HCT116 (cell line): ENCODE data around the gene SLAIN2. TPM values are rescaled to one million over a fixed set of nuclear protein-coding genes. Genes with fewer than 3 reads are reported as not detected.

Source experiments
- ATAC-seq: fragments of 200-7000 bp; cut with Tn5 transposase; 2 replicates; pipeline ENCODE4 v1.9.1; 2020; ENCODE audit warnings: mild to moderate bottlenecking, moderate library complexity
- BruUV-seq: library from RNA; stranded (reverse); fragments of 400-500 nt; replicated peaks from 2 replicates; lab custom pipeline; 2021; lab: Mats Ljungman, UMichigan
- CTCF ChIA-PET: fragments of 300-600 bp; sonication (Branson Sonifier 250); formaldehyde crosslinking; loops from one replicate; lab custom pipeline; 2021; ENCODE audit warnings: antibody characterized with exemption; lab: Charles Lee
- POLR2A ChIA-PET: fragments of 300-600, 350-600 bp; sonication (Branson Sonifier 250); formaldehyde crosslinking; loops from one replicate; lab custom pipeline; 2021; ENCODE audit warnings: antibody characterized with exemption; lab: Charles Lee
- RAD21 ChIA-PET, 2 experiments: fragments of 300-600 bp; sonication (Branson Sonifier 250); formaldehyde crosslinking; loops; one replicate each; lab custom pipeline; 2023; ENCODE audit warnings: low total read pairs in 2 of 2; ENCODE audit not compliant: uncharacterized antibody in 2 of 2, unreplicated experiment in 2 of 2, low non-redundant PET in 1 of 2; lab: Charles Lee
- DNase-seq: peaks from one replicate; pipeline ENCODE4 v3.0.0-alpha.2; 2010; ENCODE audit warnings: low read depth, low spot score
- H2AFZ ChIP-seq: fragments of 200-600 bp; shearing (Covaris generic), sonication (generic); 2 replicates; pipeline ENCODE4 v1.6.1; 2017; ENCODE audit warnings: low read depth, mixed run types, mixed read lengths, antibody characterized with exemption, low read length; ENCODE audit not compliant: poor library complexity, severe bottlenecking
- H3K27ac ChIP-seq: 2 replicates; pipeline ENCODE4 v1.5.1; 2012; ENCODE audit warnings: low read depth, low read length
- H3K27me3 ChIP-seq: fragments of 200-600 bp; sonication (generic); 2 replicates; pipeline ENCODE4 v1.6.1; 2016; ENCODE audit warnings: mixed run types, low read length, mixed read lengths; ENCODE audit not compliant: insufficient read depth
- H3K36me3 ChIP-seq, 2 experiments: fragments of 200-500 bp in 1 of 2; fragments of 200-600 bp in 1 of 2; sonication (Bioruptor generic) in 1 of 2; sonication (generic) in 1 of 2; 2 replicates each; pipeline versions ENCODE4 v1.5.1 to v1.6.1; 2014 to 2016; ENCODE audit warnings: low read length in 2 of 2, inconsistent platforms in 1 of 2, mixed read lengths in 1 of 2, mixed run types in 1 of 2; ENCODE audit not compliant: insufficient read depth in 2 of 2, control insufficient read depth in 1 of 2
- H3K4me1 ChIP-seq, 2 experiments: fragments of 200-600 bp in 1 of 2; sonication (generic) in 1 of 2; 2 replicates each; pipeline versions ENCODE4 v1.5.1 to v1.6.1; 2012 to 2017; ENCODE audit warnings: low read length in 2 of 2, inconsistent platforms in 1 of 2, mild to moderate bottlenecking in 1 of 2, mixed read lengths in 1 of 2, mixed run types in 1 of 2, moderate library complexity in 1 of 2; ENCODE audit not compliant: insufficient read depth in 2 of 2, control insufficient read depth in 1 of 2
- H3K4me2 ChIP-seq: fragments of 200-600 bp; sonication (generic); 2 replicates; pipeline ENCODE4 v1.6.1; 2017; ENCODE audit warnings: mixed run types, low read length, mixed read lengths
- H3K4me3 ChIP-seq, 2 experiments: fragments of 200-600 bp in 1 of 2; sonication (generic) in 1 of 2; replicated peaks in 1 of 2; 2 replicates each; pipeline ENCODE4 v1.5.1; 2011 to 2016; ENCODE audit warnings: low read length in 2 of 2, control low read depth in 1 of 2, low read depth in 1 of 2, mild to moderate bottlenecking in 1 of 2, mixed read lengths in 1 of 2, mixed run types in 1 of 2
- H3K79me2 ChIP-seq: fragments of 200-600 bp; sonication (generic); 2 replicates; pipeline ENCODE4 v1.6.1; 2017; ENCODE audit warnings: mild to moderate bottlenecking, mixed run types, low read length, moderate library complexity, mixed read lengths; ENCODE audit not compliant: insufficient read depth
- H3K9ac ChIP-seq: fragments of 200-600 bp; sonication (generic); 2 replicates; pipeline ENCODE4 v1.6.1; 2016; ENCODE audit warnings: low read length, mixed read lengths
- H3K9me2 ChIP-seq: fragments of 200-600 bp; sonication (generic), shearing (Covaris generic); 2 replicates; pipeline ENCODE4 v1.6.1; 2017; ENCODE audit warnings: mixed run types, mild to moderate bottlenecking, moderate library complexity; ENCODE audit not compliant: insufficient read depth
- H3K9me3 ChIP-seq, 2 experiments: fragments of 200-500 bp in 1 of 2; fragments of 200-600 bp in 1 of 2; sonication (Bioruptor generic) in 1 of 2; sonication (generic) in 1 of 2; 2 replicates each; pipeline ENCODE4 v1.6.1; 2014 to 2017; ENCODE audit warnings: low read length in 2 of 2, mixed read lengths in 2 of 2, inconsistent platforms in 1 of 2, low read depth in 1 of 2, mild to moderate bottlenecking in 1 of 2, mixed run types in 1 of 2, moderate library complexity in 1 of 2; ENCODE audit not compliant: control insufficient read depth in 1 of 2, insufficient read depth in 1 of 2
- H4K20me1 ChIP-seq: fragments of 200-600 bp; sonication (generic), shearing (Covaris generic); 2 replicates; pipeline ENCODE4 v1.6.1; 2017; ENCODE audit warnings: mixed run types, mild to moderate bottlenecking, moderate library complexity; ENCODE audit not compliant: insufficient read depth
- CEBPB ChIP-seq: IDR thresholded peaks from 2 replicates; pipeline ENCODE4 v1.6.1; 2012; ENCODE audit warnings: low read depth
- CTCF ChIP-seq, 3 experiments: fragments of 200-600 bp in 1 of 3; sonication (generic) in 1 of 3; IDR thresholded peaks in 2 of 3; conservative IDR thresholded peaks in 1 of 3; 2 replicates each; pipeline ENCODE4 v1.5.1; 2012 to 2017; ENCODE audit warnings: low read depth in 2 of 3, low read length in 2 of 3, antibody characterized with exemption in 1 of 3, borderline replicate concordance in 1 of 3, control low read depth in 1 of 3, mild to moderate bottlenecking in 1 of 3, mixed read lengths in 1 of 3, mixed run types in 1 of 3, moderate library complexity in 1 of 3; ENCODE audit not compliant: insufficient read depth in 1 of 3
- ELF1 ChIP-seq: IDR thresholded peaks from 2 replicates; pipeline ENCODE4 v1.6.1; 2012; ENCODE audit warnings: low read depth, borderline replicate concordance
- FOSL1 ChIP-seq: IDR thresholded peaks from 2 replicates; pipeline ENCODE4 v1.6.1; 2012; ENCODE audit warnings: low read depth
- JUND ChIP-seq: IDR thresholded peaks from 2 replicates; pipeline ENCODE4 v1.6.1; 2012
- MAX ChIP-seq: IDR thresholded peaks from 2 replicates; pipeline ENCODE4 v1.6.1; 2012
- POLR2AphosphoS5 ChIP-seq: IDR thresholded peaks from 2 replicates; pipeline ENCODE4 v1.6.1; 2011; ENCODE audit warnings: mild to moderate bottlenecking, low read depth, low read length, moderate library complexity
- TCF7L2 ChIP-seq: IDR thresholded peaks from 2 replicates; pipeline ENCODE4 v1.7.0; 2011; ENCODE audit warnings: borderline replicate concordance, inconsistent platforms; ENCODE audit not compliant: insufficient read depth, insufficient read length; ENCODE audit errors: extremely low read depth
- YY1 ChIP-seq: IDR thresholded peaks from 2 replicates; pipeline ENCODE4 v1.6.1; 2011; ENCODE audit warnings: low read length, low read depth, moderate library complexity, mild to moderate bottlenecking; ENCODE audit not compliant: insufficient replicate concordance; ENCODE audit errors: extremely low read depth
- ZFX ChIP-seq: fragments of 450-650 bp; IDR thresholded peaks from 2 replicates; pipeline ENCODE4 v1.6.1; 2017
- intact Hi-C: fragments of 100-400 bp; cut with micrococcal nuclease; formaldehyde crosslinking; loops from 2 replicates; pipeline ENCODE4 v1.10.0; 2022
- total RNA-seq: library from RNA; stranded (reverse); gene quantifications from one replicate; pipeline ENCODE4 v1.2.1, GENCODE V29; 2021; ENCODE audit not compliant: unreplicated experiment
- TF ChIP-seq, protein P1 (sequence below): IDR thresholded peaks from 2 replicates; pipeline ENCODE4 v1.6.1; 2012; ENCODE audit warnings: low read depth

SLAIN2 gene
- total RNA-seq, 1 experiment from 2014 or later: 50.3 TPM

GRCh38 chr4:48343551-48343950, 2.2 kb downstream of the SLAIN2 start:
- H3K4me3 ChIP-seq: no peak overlapping the region
- peak overlapping the region; percentile 91; the same call in 1 of the 2 replicates for H3K4me2 ChIP-seq
- ChIA-PET CTCF (no interaction called here), RAD21 (no interaction called here), POLR2A (no interaction called here)
- no peaks in the 10 kb centered on the region for H3K9me2 ChIP-seq
- H3K27me3 ChIP-seq: no peaks in the 10 kb centered on the region
- DNase-seq (no peak), ATAC-seq (no peak)
- no TSS peak for BruUV-seq
- H3K9me3 ChIP-seq: no peaks in the 10 kb centered on the region
- no peak overlapping the region for H3K27ac ChIP-seq
- TF ChIP-seq JUND: no peak
- TF ChIP-seq MAX: no peak
- TF ChIP-seq CTCF (IDR thresholded peaks at IDR 0.05 in 2 of 3, conservative IDR thresholded peaks at IDR 0.05 in 1 of 3; ENCODE audit: borderline replicate concordance in 1 of 3, insufficient read depth in 1 of 3, low read depth in 2 of 3, low read length in 2 of 3): no peak
- TF ChIP-seq FOSL1: no peak
- TF ChIP-seq POLR2AphosphoS5: no peak
- TF ChIP-seq ELF1: no peak
- peaks cover 18 to 30% of the 10 kb centered on the region in 2 experiments for H3K4me1 ChIP-seq
- H3K36me3 ChIP-seq: no peaks in the 10 kb centered on the region
- H2AFZ ChIP-seq: no peak overlapping the region
- H4K20me1 ChIP-seq: peaks cover 3% of the 10 kb centered on the region; the same call in 1 of the 2 replicates
- H3K79me2 ChIP-seq: peaks cover 71% of the 10 kb centered on the region
- intact Hi-C loops: no loop called here
- H3K9ac ChIP-seq: no peak overlapping the region

DNA sequence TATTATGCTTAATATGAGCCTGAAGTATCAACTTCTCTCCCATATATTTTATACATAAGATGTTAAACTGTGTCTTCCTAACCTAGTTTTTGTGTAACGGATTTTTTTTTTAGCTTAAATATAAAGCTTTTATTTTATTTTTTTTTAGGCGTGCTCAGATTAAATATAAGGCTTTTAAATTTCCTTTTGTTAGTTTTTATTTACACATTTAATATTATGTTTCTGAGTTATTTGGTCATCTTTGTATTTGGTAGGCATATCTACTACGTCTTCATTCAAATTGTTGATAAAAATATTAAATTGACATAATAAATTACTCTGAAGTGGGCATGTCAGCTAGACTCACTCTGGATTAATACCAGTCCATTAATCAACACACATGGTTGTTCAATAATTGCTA, 4.2 kb downstream of the SLAIN2 start:
- Histone ChIP-seq H3K27ac (no peak overlapping the region), H3K4me3 (no peak overlapping the region), H3K4me2 (no peak overlapping the region), H3K9me3 (no peaks in the 10 kb centered on the region), H2AFZ (no peak overlapping the region), H3K79me2 (peaks cover 91% of the 10 kb centered on the region), H3K4me1 (peaks cover 14 to 24% of the 10 kb centered on the region in 2 experiments), H3K9ac (no peak overlapping the region), H3K36me3 (no peaks in the 10 kb centered on the region), H4K20me1 (peaks cover 3% of the 10 kb centered on the region; the same call in 1 of the 2 replicates), H3K27me3 (no peaks in the 10 kb centered on the region), H3K9me2 (no peaks in the 10 kb centered on the region)
- ATAC-seq: no peak
- no TSS peak for BruUV-seq
- RAD21 ChIA-PET: no interaction called here
- CTCF ChIA-PET: no interaction called here
- intact Hi-C loops: no loop called here
- no peak for DNase-seq
- POLR2A ChIA-PET: no interaction called here
- TF ChIP-seq POLR2AphosphoS5 (no peak), FOSL1 (no peak), TCF7L2 (no peak), CTCF (IDR thresholded peaks at IDR 0.05 in 2 of 3, conservative IDR thresholded peaks at IDR 0.05 in 1 of 3; ENCODE audit: borderline replicate concordance in 1 of 3, insufficient read depth in 1 of 3, low read depth in 2 of 3, low read length in 2 of 3) (no peak), YY1 (no peak), CEBPB (no peak), ZFX (no peak)
- TF ChIP-seq, protein P1, sequence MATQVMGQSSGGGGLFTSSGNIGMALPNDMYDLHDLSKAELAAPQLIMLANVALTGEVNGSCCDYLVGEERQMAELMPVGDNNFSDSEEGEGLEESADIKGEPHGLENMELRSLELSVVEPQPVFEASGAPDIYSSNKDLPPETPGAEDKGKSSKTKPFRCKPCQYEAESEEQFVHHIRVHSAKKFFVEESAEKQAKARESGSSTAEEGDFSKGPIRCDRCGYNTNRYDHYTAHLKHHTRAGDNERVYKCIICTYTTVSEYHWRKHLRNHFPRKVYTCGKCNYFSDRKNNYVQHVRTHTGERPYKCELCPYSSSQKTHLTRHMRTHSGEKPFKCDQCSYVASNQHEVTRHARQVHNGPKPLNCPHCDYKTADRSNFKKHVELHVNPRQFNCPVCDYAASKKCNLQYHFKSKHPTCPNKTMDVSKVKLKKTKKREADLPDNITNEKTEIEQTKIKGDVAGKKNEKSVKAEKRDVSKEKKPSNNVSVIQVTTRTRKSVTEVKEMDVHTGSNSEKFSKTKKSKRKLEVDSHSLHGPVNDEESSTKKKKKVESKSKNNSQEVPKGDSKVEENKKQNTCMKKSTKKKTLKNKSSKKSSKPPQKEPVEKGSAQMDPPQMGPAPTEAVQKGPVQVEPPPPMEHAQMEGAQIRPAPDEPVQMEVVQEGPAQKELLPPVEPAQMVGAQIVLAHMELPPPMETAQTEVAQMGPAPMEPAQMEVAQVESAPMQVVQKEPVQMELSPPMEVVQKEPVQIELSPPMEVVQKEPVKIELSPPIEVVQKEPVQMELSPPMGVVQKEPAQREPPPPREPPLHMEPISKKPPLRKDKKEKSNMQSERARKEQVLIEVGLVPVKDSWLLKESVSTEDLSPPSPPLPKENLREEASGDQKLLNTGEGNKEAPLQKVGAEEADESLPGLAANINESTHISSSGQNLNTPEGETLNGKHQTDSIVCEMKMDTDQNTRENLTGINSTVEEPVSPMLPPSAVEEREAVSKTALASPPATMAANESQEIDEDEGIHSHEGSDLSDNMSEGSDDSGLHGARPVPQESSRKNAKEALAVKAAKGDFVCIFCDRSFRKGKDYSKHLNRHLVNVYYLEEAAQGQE: no peak
